H1 (cell line): Measurements from ENCODE around the gene MCCC1. TPM values are rescaled to one million over a fixed set of nuclear protein-coding genes. Genes with fewer than 3 reads are reported as not detected.

Source experiments
- CTCF ChIA-PET: fragments of 300-600 bp; sonication (Branson Sonifier 250); formaldehyde crosslinking; loops from one replicate; lab custom pipeline; 2021; ENCODE audit not compliant: partially characterized antibody; lab: Charles Lee
- POLR2A ChIA-PET: fragments of 300-600 bp; sonication (Branson Sonifier 250); formaldehyde crosslinking; loops from one replicate; lab custom pipeline; 2021; ENCODE audit warnings: inconsistent platforms; ENCODE audit not compliant: partially characterized antibody; lab: Charles Lee
- DNase-seq, 2 experiments: peaks; one replicate each; pipeline versions ENCODE4 v3.0.0 to v3.0.0-alpha.2; 2010 to 2022; ENCODE audit warnings: low spot score in 2 of 2, low read depth in 1 of 2, mixed read lengths in 1 of 2
- FAIRE-seq: peaks from 2 replicates; lab custom pipeline; 2011; peaks lifted over from hg19 to GRCh38; lab: Jason Lieb, UNC
- H2AFZ ChIP-seq: 2 replicates; pipeline ENCODE4 v1.8.1; 2012; ENCODE audit warnings: low read length, inconsistent platforms
- H2AK5ac ChIP-seq: 2 replicates; pipeline ENCODE4 v1.6.1; 2013; ENCODE audit warnings: low read depth, low read length
- H2BK120ac ChIP-seq: replicated peaks from 2 replicates; pipeline ENCODE3; 2013; ENCODE audit warnings: low read depth, low read length, inconsistent platforms
- H2BK12ac ChIP-seq: 2 replicates; pipeline ENCODE4 v1.6.1; 2013; ENCODE audit warnings: low read depth, low read length
- H2BK15ac ChIP-seq: 2 replicates; pipeline ENCODE4 v1.6.1; 2013; ENCODE audit warnings: low read length
- H2BK20ac ChIP-seq: 2 replicates; pipeline ENCODE4 v1.6.1; 2013; ENCODE audit warnings: low read length
- H2BK5ac ChIP-seq: 2 replicates; pipeline ENCODE4 v1.6.1; 2013; ENCODE audit warnings: low read depth, low read length
- H3K14ac ChIP-seq: 2 replicates; pipeline ENCODE4 v1.6.1; 2013; ENCODE audit warnings: inconsistent platforms; ENCODE audit not compliant: insufficient read length
- H3K18ac ChIP-seq: 2 replicates; pipeline ENCODE4 v1.6.1; 2013; ENCODE audit warnings: low read length; ENCODE audit errors: extremely low read depth
- H3K23ac ChIP-seq: 2 replicates; pipeline ENCODE4 v1.6.1; 2013; ENCODE audit warnings: inconsistent platforms; ENCODE audit not compliant: insufficient read length
- H3K23me2 ChIP-seq: 2 replicates; pipeline ENCODE4 v1.6.1; 2013; ENCODE audit warnings: low read depth, low read length
- H3K27ac ChIP-seq: 2 replicates; pipeline ENCODE4 v1.6.1; 2011; ENCODE audit warnings: low read depth, low read length, inconsistent platforms
- H3K27me3 ChIP-seq, 4 experiments: replicated peaks in 1 of 4; 1 replicate in 1 of 4; 2 replicates in 3 of 4; pipeline versions ENCODE4 v1.6.1 to v1.8.1; 2011 to 2013; ENCODE audit warnings: low read length in 3 of 4, mild to moderate bottlenecking in 3 of 4, inconsistent platforms in 2 of 4, mixed read lengths in 2 of 4, moderate library complexity in 1 of 4; ENCODE audit not compliant: control insufficient read depth in 3 of 4, insufficient read depth in 3 of 4; ENCODE audit errors: extremely low read depth in 1 of 4
- H3K36me3 ChIP-seq, 4 experiments: 2 replicates each; pipeline versions ENCODE4 v1.6.1 to v1.8.1; 2011 to 2013; ENCODE audit warnings: mild to moderate bottlenecking in 4 of 4, low read length in 3 of 4, moderate library complexity in 2 of 4, control low read depth in 1 of 4, inconsistent platforms in 1 of 4; ENCODE audit not compliant: insufficient read depth in 4 of 4, control insufficient read depth in 2 of 4
- H3K4ac ChIP-seq: replicated peaks from 2 replicates; pipeline ENCODE3; 2013; ENCODE audit warnings: low read length, low read depth, mixed read lengths, inconsistent platforms; ENCODE audit not compliant: insufficient read length
- H3K4me1 ChIP-seq, 4 experiments: replicated peaks in 1 of 4; 1 replicate in 1 of 4; 2 replicates in 3 of 4; pipeline versions ENCODE4 v1.6.1 to v1.8.1; 2011 to 2013; ENCODE audit warnings: low read length in 3 of 4, inconsistent platforms in 2 of 4, mixed read lengths in 1 of 4; ENCODE audit not compliant: insufficient read depth in 4 of 4, control insufficient read depth in 3 of 4
- H3K4me2 ChIP-seq, 2 experiments: 2 replicates each; pipeline versions ENCODE4 v1.6.1 to v1.8.1; 2011 to 2013; ENCODE audit warnings: low read depth in 2 of 2, low read length in 2 of 2, control low read depth in 1 of 2, inconsistent platforms in 1 of 2, mild to moderate bottlenecking in 1 of 2; ENCODE audit not compliant: insufficient read depth in 1 of 2
- H3K4me3 ChIP-seq, 4 experiments: fragments of 200-600, 300-600 bp in 1 of 4; sonication (generic), shearing (Covaris generic), sonication (Bioruptor Twin) in 1 of 4; 2 replicates each; pipeline versions ENCODE4 v1.5.1 to v1.8.1; 2011 to 2016; ENCODE audit warnings: low read length in 4 of 4, low read depth in 3 of 4, control low read depth in 2 of 4, inconsistent platforms in 2 of 4, mild to moderate bottlenecking in 2 of 4, mixed read lengths in 1 of 4, moderate library complexity in 1 of 4; ENCODE audit not compliant: insufficient read depth in 2 of 4; ENCODE audit errors: extremely low read depth in 1 of 4
- H3K56ac ChIP-seq: replicated peaks from 2 replicates; pipeline ENCODE3; 2013; ENCODE audit warnings: low read depth, mild to moderate bottlenecking, mixed read lengths, low read length, inconsistent platforms; ENCODE audit not compliant: insufficient read length
- H3K79me1 ChIP-seq: 2 replicates; pipeline ENCODE4 v1.6.1; 2013; ENCODE audit warnings: low read depth, low read length, control low read depth
- H3K79me2 ChIP-seq, 2 experiments: 2 replicates each; pipeline versions ENCODE4 v1.6.1 to v1.8.1; 2012 to 2013; ENCODE audit warnings: low read length in 2 of 2, mild to moderate bottlenecking in 2 of 2, inconsistent platforms in 1 of 2; ENCODE audit not compliant: insufficient read depth in 2 of 2, control insufficient read depth in 1 of 2
- H3K9ac ChIP-seq, 4 experiments: replicated peaks in 1 of 4; 1 replicate in 1 of 4; 2 replicates in 3 of 4; pipeline versions ENCODE4 v1.6.1 to v1.8.1; 2011 to 2013; ENCODE audit warnings: low read depth in 3 of 4, low read length in 3 of 4, control low read depth in 2 of 4, mild to moderate bottlenecking in 2 of 4, moderate library complexity in 2 of 4, inconsistent platforms in 1 of 4; ENCODE audit errors: extremely low read depth in 1 of 4
- H3K9me3 ChIP-seq, 2 experiments: 2 replicates each; pipeline versions ENCODE4 v1.6.1 to v1.8.1; 2012 to 2013; ENCODE audit warnings: mild to moderate bottlenecking in 2 of 2, moderate library complexity in 2 of 2, control low read depth in 1 of 2, inconsistent platforms in 1 of 2, low read depth in 1 of 2, low read length in 1 of 2, mixed read lengths in 1 of 2; ENCODE audit not compliant: insufficient read depth in 2 of 2
- H4K20me1 ChIP-seq, 2 experiments: replicated peaks in 1 of 2; 2 replicates each; pipeline versions ENCODE3 to v1.8.1; 2011 to 2013; ENCODE audit warnings: inconsistent platforms in 2 of 2, low read length in 2 of 2, mild to moderate bottlenecking in 1 of 2; ENCODE audit not compliant: insufficient read depth in 2 of 2, control insufficient read depth in 1 of 2
- H4K5ac ChIP-seq: 2 replicates; pipeline ENCODE4 v1.6.1; 2013; ENCODE audit warnings: low read length, low read depth, mixed read lengths, inconsistent platforms; ENCODE audit not compliant: insufficient read length
- H4K8ac ChIP-seq: 2 replicates; pipeline ENCODE4 v1.8.0; 2013; ENCODE audit warnings: mild to moderate bottlenecking, moderate library complexity, low read length, inconsistent platforms; ENCODE audit not compliant: insufficient read depth; ENCODE audit errors: extremely low read depth
- H4K91ac ChIP-seq: replicated peaks from 2 replicates; pipeline ENCODE3; 2013; ENCODE audit warnings: low read length, mixed read lengths, inconsistent platforms; ENCODE audit not compliant: insufficient read length
- CHD1 ChIP-seq: IDR thresholded peaks from 2 replicates; pipeline ENCODE4 v1.6.1; 2012; ENCODE audit warnings: low read depth, low read length, improper control_type of control experiment
- EZH2 ChIP-seq: fragments of 200-600 bp; sonication (generic); IDR thresholded peaks from 2 replicates; pipeline ENCODE4 v1.7.1; 2012; ENCODE audit warnings: low read depth, mild to moderate bottlenecking, moderate library complexity, low read length, inconsistent platforms; ENCODE audit not compliant: severe bottlenecking
- GABPA ChIP-seq: IDR thresholded peaks from 2 replicates; pipeline ENCODE4 v1.6.1; 2011; ENCODE audit warnings: mild to moderate bottlenecking, low read length, moderate library complexity, borderline replicate concordance; ENCODE audit not compliant: insufficient read depth
- KDM5A ChIP-seq: fragments of 200-600 bp; IDR thresholded peaks from 2 replicates; pipeline ENCODE4 v1.7.1; 2012; ENCODE audit warnings: mild to moderate bottlenecking, low read length, inconsistent platforms, mixed read lengths
- POLR2AphosphoS5 ChIP-seq: IDR thresholded peaks from 2 replicates; pipeline ENCODE4 v1.6.1; 2011; ENCODE audit warnings: low read depth, low read length
- SP2 ChIP-seq: IDR thresholded peaks from 2 replicates; pipeline ENCODE4 v1.6.1; 2012; ENCODE audit warnings: mild to moderate bottlenecking, low read length, inconsistent platforms
- WGBS, 2 experiments: shearing (Covaris generic) in 1 of 2; methylation state at CpG; one replicate each; pipeline versions ENCODE4 v1.1.6 to v1.1.7; 2013 to 2015; ENCODE audit warnings: low lambda C conversion rate in 2 of 2, mixed read lengths in 2 of 2, inconsistent platforms in 1 of 2, low coverage in 1 of 2, missing lambda C conversion rate in 1 of 2; ENCODE audit not compliant: insufficient replicate concordance in 2 of 2, insufficient coverage in 1 of 2, insufficient read length in 1 of 2; ENCODE audit errors: extremely low coverage in 1 of 2, missing lambda C conversion rate in 1 of 2; 5-methylcytosine and 5-hydroxymethylcytosine counted together
- polyA plus RNA-seq, 7 experiments: library from polyadenylated mRNA; depleted of rRNA in 3 of 7; stranded (reverse) in 5 of 7; unstranded in 2 of 7; fragments of >200 nt in 5 of 7; fragments of 200-250 nt in 2 of 7; gene quantifications; 1 replicate in 5 of 7; 2 replicates in 1 of 7; 4 replicates in 1 of 7; pipeline versions ENCODE4 v1.2.1 to v1.2.3, GENCODE V29; 2011 to 2013; ENCODE audit warnings: missing spikeins in 2 of 7, mixed read lengths in 2 of 7
- total RNA-seq: library from RNA; stranded (reverse); fragmentation: NEBNext Ultra II Directional; extraction: Animal tissue kit (Norgen Biotek cat#: 25700); gene quantifications from 2 replicates; pipeline ENCODE4 v1.2.1, GENCODE V29; 2021

The MCCC1 gene
- total and polyA plus RNA-seq, 2 of the 8 experiments (the other 6 are each of a cell fraction or from before 2014, with no cell fraction given), result 10.8 to 21.5 TPM

GRCh38 chr3:183033746-183034145 lies 65.5 kb downstream of the MCCC1 start:
- no peak overlapping the region for H3K18ac ChIP-seq
- H3K14ac ChIP-seq, result no peak overlapping the region
- H2AK5ac ChIP-seq, result no peak overlapping the region
- no peaks in the 10 kb centered on the region for H3K4me1 ChIP-seq
- ChIA-PET CTCF (interaction anchor here (0.9 kb wide), 1 partner anchor 58 kb away, joined by 3 read pairs; no protein-coding TSS in a partner anchor), POLR2A (no interaction called here)
- no peak overlapping the region for H3K27ac ChIP-seq
- no peak overlapping the region for H3K56ac ChIP-seq
- 83% methylated on average over 2 of the region's 2 CpGs; no CpG with 5 or more reads in 1 of the 2 experiments for WGBS, 2 experiments
- H3K4ac ChIP-seq, result no peak overlapping the region
- no peaks in the 10 kb centered on the region for H3K9me3 ChIP-seq
- no peak overlapping the region for H4K5ac ChIP-seq
- H2BK12ac ChIP-seq, result no peak overlapping the region
- no peak overlapping the region for H2BK20ac ChIP-seq
- no peaks in the 10 kb centered on the region for H3K79me2 ChIP-seq
- FAIRE-seq (no peak), DNase-seq (no peak)
- H2BK5ac ChIP-seq, result no peak overlapping the region
- H3K27me3 ChIP-seq, result no peaks in the 10 kb centered on the region
- H2BK120ac ChIP-seq, result no peak overlapping the region
- H3K9ac ChIP-seq, result no peak overlapping the region
- no peak overlapping the region for H3K4me2 ChIP-seq
- H4K91ac ChIP-seq, result no peak overlapping the region
- no peak overlapping the region for H2AFZ ChIP-seq
- peaks cover 2 to 4% of the 10 kb centered on the region in 2 experiments for H4K20me1 ChIP-seq
- H3K23ac ChIP-seq, result no peak overlapping the region
- TF ChIP-seq SP2, result no peak
- no peak for TF ChIP-seq POLR2AphosphoS5
- no peak for TF ChIP-seq KDM5A
- no peak for TF ChIP-seq CHD1
- TF ChIP-seq GABPA, result no peak
- TF ChIP-seq EZH2, result no peak
- no peak overlapping the region for H3K4me3 ChIP-seq
- H3K79me1 ChIP-seq, result no peaks in the 10 kb centered on the region
- H4K8ac ChIP-seq, result no peak overlapping the region
- H3K23me2 ChIP-seq, result no peaks in the 10 kb centered on the region
- H2BK15ac ChIP-seq, result no peak overlapping the region
- peaks cover 2 to 38% (median 25%) of the 10 kb centered on the region in 4 experiments; a peak in 7 of 8 replicates for H3K36me3 ChIP-seq
